NB4 (cell line): ENCODE measurements around the gene AKR1C1.

Experiments
- MAX ChIP-seq: IDR thresholded peaks from 2 replicates; pipeline ENCODE4 v1.6.1; 2011; ENCODE audit warnings: low read depth, low read length
- MYC ChIP-seq: IDR thresholded peaks from 2 replicates; pipeline ENCODE4 v1.6.1; 2011; ENCODE audit warnings: low read depth, low read length
- POLR2A ChIP-seq: IDR thresholded peaks from 2 replicates; pipeline ENCODE4 v1.6.1; 2011; ENCODE audit warnings: mild to moderate bottlenecking; ENCODE audit not compliant: insufficient read length; ENCODE audit errors: extremely low read depth
- TF ChIP-seq, protein P1 (sequence below): IDR thresholded peaks from one replicate; pipeline ENCODE4 v1.5.1; 2012; ENCODE audit warnings: low read depth, low read length

- TF ChIP-seq POLR2A (no peak), MYC (no peak), MAX (no peak)
- TF ChIP-seq, protein P1, sequence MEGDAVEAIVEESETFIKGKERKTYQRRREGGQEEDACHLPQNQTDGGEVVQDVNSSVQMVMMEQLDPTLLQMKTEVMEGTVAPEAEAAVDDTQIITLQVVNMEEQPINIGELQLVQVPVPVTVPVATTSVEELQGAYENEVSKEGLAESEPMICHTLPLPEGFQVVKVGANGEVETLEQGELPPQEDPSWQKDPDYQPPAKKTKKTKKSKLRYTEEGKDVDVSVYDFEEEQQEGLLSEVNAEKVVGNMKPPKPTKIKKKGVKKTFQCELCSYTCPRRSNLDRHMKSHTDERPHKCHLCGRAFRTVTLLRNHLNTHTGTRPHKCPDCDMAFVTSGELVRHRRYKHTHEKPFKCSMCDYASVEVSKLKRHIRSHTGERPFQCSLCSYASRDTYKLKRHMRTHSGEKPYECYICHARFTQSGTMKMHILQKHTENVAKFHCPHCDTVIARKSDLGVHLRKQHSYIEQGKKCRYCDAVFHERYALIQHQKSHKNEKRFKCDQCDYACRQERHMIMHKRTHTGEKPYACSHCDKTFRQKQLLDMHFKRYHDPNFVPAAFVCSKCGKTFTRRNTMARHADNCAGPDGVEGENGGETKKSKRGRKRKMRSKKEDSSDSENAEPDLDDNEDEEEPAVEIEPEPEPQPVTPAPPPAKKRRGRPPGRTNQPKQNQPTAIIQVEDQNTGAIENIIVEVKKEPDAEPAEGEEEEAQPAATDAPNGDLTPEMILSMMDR: no peak
Measured at GRCh38 chr10:5018134-5018533, 54.9 kb downstream of the AKR1C1 start.
